Measurements from ENCODE around the gene DUSP9.

The DUSP9 gene

DNA sequence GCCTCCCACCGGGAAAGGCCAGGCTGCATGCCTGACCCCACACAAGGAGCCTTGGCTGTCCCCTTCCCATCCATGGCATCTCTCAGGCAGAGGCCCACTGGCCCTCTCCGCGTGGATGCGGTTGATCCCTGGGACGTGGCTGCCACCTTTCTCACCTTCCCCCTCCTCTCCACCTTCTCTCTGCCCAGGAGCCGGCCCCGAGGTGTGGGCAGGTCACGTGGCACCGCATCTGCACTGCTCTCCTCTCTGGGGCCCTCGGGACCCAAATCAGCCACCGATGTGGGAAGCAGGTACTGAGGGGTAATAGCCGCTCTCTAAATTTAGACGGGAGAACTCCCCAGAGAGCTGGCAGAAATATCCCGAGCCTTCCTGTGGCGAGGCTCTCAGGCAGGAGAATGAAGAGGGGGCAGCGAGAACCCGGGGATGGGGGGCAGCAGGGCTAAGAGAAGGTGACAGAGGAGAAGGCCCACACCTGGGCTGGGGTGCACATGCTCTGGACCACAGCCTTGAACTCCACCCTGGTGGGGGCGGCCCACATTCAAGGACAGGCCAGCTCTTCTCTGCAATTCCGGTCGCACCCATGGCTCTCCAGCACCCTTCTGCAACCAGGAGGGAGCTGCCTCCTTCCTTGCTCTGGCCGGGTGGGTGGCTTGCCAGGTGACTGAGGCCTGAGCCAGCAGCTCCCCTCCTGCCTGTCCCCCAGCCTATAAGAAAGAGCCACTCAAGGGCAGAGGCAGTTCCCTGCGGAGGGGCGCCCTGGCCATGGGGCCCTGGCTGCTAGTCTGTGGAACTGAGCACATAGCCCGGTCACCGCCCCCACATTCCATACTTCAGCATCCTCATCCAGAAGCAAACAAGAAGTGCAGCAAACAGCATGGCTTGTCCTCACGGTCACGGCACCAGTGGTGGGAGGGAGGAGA is 9.6 kb upstream of the DUSP9 start:
- DNase-seq = no peak

DNA sequence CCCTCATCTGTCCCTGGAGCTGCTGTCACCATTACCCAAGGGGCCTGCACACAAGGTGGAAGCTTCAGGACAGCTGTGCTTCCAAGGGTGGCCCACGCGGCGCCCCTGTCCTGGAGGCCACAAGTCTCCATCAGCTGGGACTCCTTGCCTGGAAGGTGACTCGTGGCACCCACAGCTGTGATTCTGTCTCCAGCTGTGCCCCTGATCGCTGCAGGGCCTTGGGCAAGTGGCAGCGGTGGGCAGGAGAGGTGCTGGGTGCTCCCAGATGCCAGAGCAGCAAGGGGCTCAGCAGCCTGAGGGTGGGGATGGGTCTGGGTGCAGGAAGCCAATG is 9.0 kb upstream of the DUSP9 start:
- no peak for DNase-seq

DNA sequence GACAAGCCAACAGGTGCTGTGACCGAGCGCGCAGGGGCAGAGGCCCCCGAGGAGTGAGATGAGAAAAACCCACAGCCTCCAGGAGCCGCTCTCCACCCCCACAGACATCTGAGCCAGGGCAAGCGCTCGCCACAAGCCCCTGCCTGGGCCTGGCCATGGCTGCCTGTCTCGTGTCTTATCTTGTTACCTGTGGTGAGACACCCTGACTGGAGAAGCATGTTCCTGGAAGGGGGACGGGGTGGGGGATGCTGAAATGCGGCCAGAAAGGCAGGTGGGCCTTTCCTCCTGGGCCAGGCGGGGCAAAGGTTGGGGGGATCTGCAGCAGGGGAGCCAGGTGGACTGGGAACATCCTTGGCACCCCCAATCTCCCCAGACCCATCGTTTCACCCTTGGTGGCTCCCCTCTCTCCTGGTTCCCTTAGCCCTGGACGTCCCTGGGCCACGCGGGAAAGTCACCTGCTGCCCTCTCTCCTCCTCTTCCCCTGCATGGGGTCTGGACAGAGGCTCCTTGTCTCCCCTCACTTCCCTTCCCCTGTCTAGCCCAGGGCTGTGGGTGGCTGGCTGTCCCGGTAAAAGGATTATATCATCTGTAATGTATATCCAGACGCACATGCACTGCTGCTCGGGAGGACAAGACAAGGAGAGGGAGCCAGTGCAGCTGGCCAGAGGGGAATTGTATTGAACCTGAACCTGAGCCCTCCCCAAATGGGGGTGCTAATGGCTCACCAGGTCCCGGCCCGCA is 8.4 kb upstream of the DUSP9 start:
- no peak for DNase-seq

GRCh38 chrX:153639177-153640044 is 7.6 kb upstream of the DUSP9 start:
- DNase-seq = no peak

DNA sequence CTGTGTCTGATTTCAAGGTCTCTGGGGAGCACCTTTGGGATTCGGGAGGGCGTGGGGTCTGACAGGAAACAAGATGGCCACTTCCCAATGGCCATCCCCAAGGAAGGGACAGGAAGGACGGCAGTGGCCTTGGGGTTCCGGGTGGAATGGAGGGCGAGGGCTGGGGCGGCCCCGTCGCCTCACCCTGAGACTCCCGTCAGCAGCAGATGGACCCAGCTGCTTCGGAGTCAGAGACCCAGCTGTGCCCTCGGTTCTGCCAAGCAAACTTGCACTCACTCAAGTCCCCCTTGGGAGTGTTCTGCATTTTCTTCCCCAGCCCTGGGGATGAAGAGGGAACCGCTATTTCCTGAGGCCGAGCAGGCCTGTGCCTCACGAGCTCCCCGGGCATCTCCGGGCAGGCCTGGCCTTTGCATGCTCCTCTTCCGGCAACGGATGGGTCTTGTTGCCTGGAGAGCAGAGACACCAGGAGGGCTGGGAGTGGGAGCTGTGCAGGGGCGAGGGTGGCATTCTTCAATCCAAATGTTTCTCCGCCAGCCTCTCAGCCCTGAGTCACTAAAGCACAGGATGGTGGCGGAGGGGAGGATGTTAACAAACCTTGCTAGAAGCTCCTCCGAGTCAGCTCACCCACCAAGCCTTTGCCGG is 6.8 kb upstream of the DUSP9 start:
- no peak for DNase-seq

DNA sequence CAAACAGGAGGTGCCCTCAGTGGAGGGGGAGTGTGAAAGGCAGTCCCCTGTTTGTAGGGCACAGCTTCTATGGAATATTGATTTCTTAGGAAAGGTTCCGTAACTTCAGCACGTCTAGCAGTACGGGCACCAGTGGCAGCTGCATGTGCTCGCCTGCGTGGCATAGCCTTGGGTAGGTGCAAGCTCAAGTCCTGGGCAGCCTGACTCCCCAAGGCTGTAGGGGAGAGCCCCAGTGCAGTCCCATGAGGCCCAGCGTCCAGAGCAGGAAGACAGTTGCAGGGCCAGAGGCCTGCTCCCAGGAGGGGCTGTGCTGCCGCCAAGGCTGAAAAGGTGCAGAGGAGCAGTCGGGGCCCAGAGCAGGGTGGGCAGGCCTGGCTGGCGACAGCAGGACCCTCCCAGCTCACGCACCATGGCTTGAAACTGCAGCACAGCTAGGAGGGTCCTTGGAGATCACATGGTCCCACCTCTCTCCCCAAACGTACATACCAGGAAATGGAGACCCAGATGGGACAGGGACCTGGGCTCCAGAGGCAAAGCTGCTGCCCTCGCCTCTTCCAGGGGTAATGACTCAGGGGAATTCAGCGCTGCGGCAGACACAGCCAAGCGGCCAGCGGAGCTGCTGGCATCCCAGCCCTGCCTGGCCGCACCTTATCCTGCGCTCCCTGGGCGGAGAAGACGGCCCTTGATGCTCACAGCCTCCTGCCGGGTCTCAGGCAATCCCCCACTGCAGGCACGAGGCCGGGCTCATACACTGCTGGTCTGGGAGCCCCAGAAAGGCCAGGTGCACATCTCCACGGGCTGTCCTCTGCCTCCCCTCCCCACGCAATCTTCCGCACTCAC is 6.0 kb upstream of the DUSP9 start:
- no peak for DNase-seq

GRCh38 chrX:153641627-153642026 is 5.4 kb upstream of the DUSP9 start:
- no peak for DNase-seq

- DNase-seq = no peak
These were observed 4.8 kb upstream of the DUSP9 start for GRCh38 chrX:153642051-153642654.

GRCh38 chrX:153642655-153643430 is 4.2 kb upstream of the DUSP9 start:
- no peak for DNase-seq

GRCh38 chrX:153643431-153644351 is 3.3 kb upstream of the DUSP9 start:
- DNase-seq = no peak

- DNase-seq = no peak
These were observed 2.5 kb upstream of the DUSP9 start for GRCh38 chrX:153644356-153645125.

DNA sequence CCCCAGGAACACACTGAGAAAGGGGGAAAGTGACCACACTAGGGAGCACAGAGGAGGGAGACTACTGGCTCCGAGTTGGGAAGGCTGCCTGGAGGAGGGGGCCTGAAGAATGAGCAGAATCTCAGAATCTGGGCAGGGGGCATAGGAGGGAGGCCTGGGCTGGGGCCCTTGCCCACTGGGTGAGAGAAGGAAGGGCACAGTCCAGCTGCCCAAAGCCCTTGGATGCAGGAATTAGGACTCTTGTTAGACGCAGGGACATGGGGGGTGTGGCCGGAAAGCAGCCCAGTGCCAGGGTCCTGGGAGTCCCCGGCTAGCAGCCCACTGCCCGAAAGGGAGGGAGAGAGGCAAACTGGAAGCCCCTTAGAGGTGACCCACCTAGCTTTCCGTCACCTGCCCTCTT is 1.9 kb upstream of the DUSP9 start:
- DNase-seq = no peak

DNA sequence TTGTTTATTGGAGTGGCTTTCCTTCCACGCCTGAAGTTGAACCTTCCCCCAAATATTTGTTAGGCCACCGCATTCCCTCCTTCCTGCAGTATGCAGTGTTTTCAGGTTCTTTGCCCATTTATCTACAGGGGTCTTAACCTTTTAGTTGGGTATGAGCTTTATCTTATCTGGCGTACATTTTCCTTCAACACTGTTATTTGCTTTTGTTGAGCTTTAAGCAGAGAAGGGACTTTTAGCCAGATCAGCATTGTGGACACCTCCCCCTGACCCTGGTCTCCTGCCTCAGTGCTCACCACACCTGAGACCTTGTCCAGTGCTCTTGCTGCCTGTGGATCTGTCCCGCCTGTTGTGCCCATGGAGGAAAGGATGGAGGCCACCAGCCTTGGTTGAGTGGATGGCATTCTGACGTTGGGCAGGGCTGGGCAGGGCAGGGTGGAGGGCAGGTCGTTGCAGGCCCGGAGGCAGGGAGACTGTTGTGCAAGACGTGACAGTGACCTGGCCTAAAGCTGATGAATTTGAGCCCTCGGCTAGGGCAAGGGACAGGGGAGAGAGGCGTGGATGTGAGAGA is 998 bp upstream of the DUSP9 start:
- no peak for DNase-seq

DNA sequence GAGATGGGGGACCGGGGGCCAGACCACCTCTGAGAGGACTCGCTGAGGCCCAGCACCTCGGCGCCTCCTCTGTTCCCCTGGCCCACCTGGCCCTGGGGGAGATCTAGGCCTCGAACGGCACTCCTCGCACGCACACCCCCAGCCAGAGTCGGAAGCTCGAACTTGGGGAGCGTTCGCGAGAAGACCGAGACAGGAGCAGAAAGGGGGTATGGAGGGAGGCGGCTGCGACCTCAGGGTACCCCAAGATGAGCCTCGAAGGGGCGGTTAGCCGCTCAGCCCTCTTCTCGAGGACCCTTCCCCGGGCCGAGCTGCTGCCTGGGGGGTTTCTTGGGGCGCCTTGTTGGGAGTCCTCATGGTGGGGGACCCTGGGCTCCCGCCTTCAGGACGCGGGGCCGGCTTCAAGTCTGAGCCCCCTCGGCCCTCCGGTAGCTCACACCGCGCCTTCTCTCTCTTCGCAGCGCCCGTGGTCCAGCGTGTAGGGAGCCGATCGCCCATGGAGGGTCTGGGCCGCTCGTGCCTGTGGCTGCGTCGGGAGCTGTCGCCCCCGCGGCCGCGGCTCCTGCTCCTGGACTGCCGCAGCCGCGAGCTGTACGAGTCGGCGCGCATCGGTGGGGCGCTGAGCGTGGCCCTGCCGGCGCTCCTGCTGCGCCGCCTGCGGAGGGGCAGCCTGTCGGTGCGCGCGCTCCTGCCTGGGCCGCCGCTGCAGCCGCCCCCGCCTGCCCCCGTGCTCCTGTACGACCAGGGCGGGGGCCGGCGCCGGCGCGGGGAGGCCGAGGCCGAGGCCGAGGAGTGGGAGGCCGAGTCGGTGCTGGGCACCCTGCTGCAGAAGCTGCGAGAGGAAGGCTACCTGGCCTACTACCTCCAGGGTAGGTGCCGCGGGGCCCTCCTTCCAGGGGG is 706 bp downstream of the DUSP9 start:
- DNase-seq = no peak

DNA sequence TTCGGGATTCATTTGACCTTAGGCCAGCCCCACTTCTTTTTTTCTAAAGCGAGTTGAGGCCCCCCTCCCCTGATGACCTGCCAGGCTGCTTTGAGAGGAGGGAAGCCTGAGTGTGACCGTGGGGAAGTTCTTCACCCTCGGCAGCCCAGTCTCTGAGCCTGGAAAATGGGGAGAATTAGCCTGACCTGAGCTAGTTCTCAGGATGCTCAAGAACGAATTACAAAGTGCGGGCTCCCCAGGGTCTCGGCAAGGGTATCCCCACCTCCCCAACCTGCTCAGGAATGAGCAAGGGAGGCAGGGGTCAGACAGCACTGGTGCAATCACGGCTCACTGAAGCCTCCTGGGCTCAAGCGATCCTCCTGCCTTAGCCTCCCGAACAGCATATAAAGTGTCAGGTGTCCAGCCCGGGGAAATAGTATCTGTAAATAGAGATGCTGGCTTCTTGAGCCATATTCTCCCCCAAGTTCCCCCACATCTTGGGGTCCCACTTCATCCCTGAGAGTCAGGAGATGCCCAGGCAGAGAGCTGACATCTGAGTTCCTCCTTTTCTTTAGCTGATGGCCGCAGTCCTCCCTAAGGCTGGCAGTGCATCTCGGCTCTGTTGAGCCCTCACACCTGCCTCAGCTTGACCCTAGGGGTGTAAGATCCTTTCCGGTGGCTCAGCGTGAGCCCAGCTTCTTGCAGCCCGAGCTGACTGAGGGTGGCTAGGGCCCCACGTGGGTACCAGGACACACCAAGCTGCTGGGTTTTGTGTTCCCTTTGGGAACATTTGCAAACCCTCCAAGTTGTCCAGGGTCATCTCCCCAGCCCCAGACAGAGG is 1.6 kb downstream of the DUSP9 start:
- DNase-seq = no peak

Data from right hindlimb (tissue), 1 donor.